MG63 (cell line): ENCODE results near the gene ZBTB3. TPM values are rescaled to one million over a fixed set of nuclear protein-coding genes. Genes with fewer than 3 reads are reported as not detected.
A peak's percentile ranks its signal among the peaks of the same experiment; 100 is the strongest.
"Not testable (repeated sequence)": the region's sequence is repeated elsewhere in the genome, so short reads cannot be mapped to it uniquely, and the experiment has no call there.

Source experiments
- DNase-seq: peaks from one replicate; pipeline ENCODE4 v3.0.0-alpha.2; 2020
- H3K27me3 ChIP-seq: fragments of 250-450 bp; sonication (Bioruptor Pico); 2 replicates; pipeline ENCODE4 v1.5.1; 2020; ENCODE audit warnings: mild to moderate bottlenecking, moderate library complexity
- H3K36me3 ChIP-seq: fragments of 250-450 bp; sonication (Bioruptor Pico); 2 replicates; pipeline ENCODE4 v1.5.1; 2020; ENCODE audit warnings: mild to moderate bottlenecking, moderate library complexity
- H3K4me3 ChIP-seq: fragments of 250-450 bp; sonication (Bioruptor Pico); 2 replicates; pipeline ENCODE4 v1.5.1; 2020; ENCODE audit warnings: mild to moderate bottlenecking, moderate library complexity
- H3K9me3 ChIP-seq: fragments of 250-450 bp; sonication (Bioruptor Pico); 2 replicates; pipeline ENCODE4 v1.5.1; 2020; ENCODE audit warnings: mild to moderate bottlenecking, moderate library complexity
- total RNA-seq: library from RNA; depleted of rRNA; stranded (reverse); fragments of >200 nt; shearing (Covaris generic); gene quantifications from 2 replicates; pipeline ENCODE4 v1.2.3, GENCODE V29; 2014; ENCODE audit warnings: low replicate concordance

Gene ZBTB3
- total RNA-seq, 1 experiment from 2014 or later: 19.1 TPM

- H3K27me3 ChIP-seq: no peaks in the 10 kb centered on the region
- H3K4me3 ChIP-seq: peak within 1 kb of the TSS; percentile 61
- H3K36me3 ChIP-seq: peaks cover 2% of the 10 kb centered on the region
- H3K9me3 ChIP-seq: no peaks in the 10 kb centered on the region
- DNase-seq: peak; percentile 98
These were observed 17.4 kb upstream of the ZBTB3 start, which contains the start of gene TAF6L for GRCh38 chr11:62771144-62772021. TAF6L (plus strand) TSS chr11:62771396; CDS start chr11:62775784, 4,388 bp downstream.

GRCh38 chr11:62770778-62771143 is 16.8 kb upstream of the ZBTB3 start:
- no peaks in the 10 kb centered on the region for H3K9me3 ChIP-seq
- H3K36me3 ChIP-seq: peaks cover 4% of the 10 kb centered on the region
- H3K4me3 ChIP-seq: peak overlapping the region; percentile 61
- peak; percentile 32 for DNase-seq
- H3K27me3 ChIP-seq: no peaks in the 10 kb centered on the region

GRCh38 chr11:62760867-62761227 is 6.9 kb upstream of the ZBTB3 start:
- Histone ChIP-seq H3K36me3 (peaks cover 15% of the 10 kb centered on the region), H3K4me3 (peak overlapping the region; percentile 95)
- H3K9me3 ChIP-seq, H3K27me3 ChIP-seq, DNase-seq: not testable (repeated sequence)

GRCh38 chr11:62757846-62758788 is 4.2 kb upstream of the ZBTB3 start:
- Histone ChIP-seq H3K27me3 (no peaks in the 10 kb centered on the region), H3K4me3 (no peak overlapping the region), H3K36me3 (peaks cover 4% of the 10 kb centered on the region; the same call in 1 of the 2 replicates), H3K9me3 (no peaks in the 10 kb centered on the region)
- no peak for DNase-seq

- no peak for DNase-seq
- Histone ChIP-seq H3K4me3 (no peak overlapping the region), H3K36me3 (peaks cover 6% of the 10 kb centered on the region; the same call in 1 of the 2 replicates), H3K27me3 (no peaks in the 10 kb centered on the region), H3K9me3 (no peaks in the 10 kb centered on the region)
These were observed 1.2 kb upstream of the ZBTB3 start for GRCh38 chr11:62755086-62755615.

- no peak for DNase-seq
- H3K9me3 ChIP-seq: no peaks in the 10 kb centered on the region
These were observed 795 bp downstream of the ZBTB3 start for GRCh38 chr11:62752994-62753735.

GRCh38 chr11:62752177-62752785 is 1.7 kb downstream of the ZBTB3 start:
- H3K9me3 ChIP-seq: no peaks in the 10 kb centered on the region
- H3K4me3 ChIP-seq: no peak overlapping the region
- H3K36me3 ChIP-seq: peaks cover 8% of the 10 kb centered on the region
- H3K27me3 ChIP-seq: no peaks in the 10 kb centered on the region
- no peak for DNase-seq

More at GRCh38 chr11:62752994-62753735, 795 bp downstream of the ZBTB3 start:
- no peaks in the 10 kb centered on the region for H3K27me3 ChIP-seq
- peak overlapping the region; percentile 85 for H3K4me3 ChIP-seq
- H3K36me3 ChIP-seq: peaks cover 8% of the 10 kb centered on the region

GRCh38 chr11:62749931-62750330 is 4.0 kb downstream of the ZBTB3 start:
- not testable (repeated sequence) for H3K27me3 ChIP-seq, H3K36me3 ChIP-seq, H3K4me3 ChIP-seq, H3K9me3 ChIP-seq, DNase-seq

- H3K4me3 ChIP-seq: no peak overlapping the region
- peaks cover 8% of the 10 kb centered on the region for H3K36me3 ChIP-seq
- no peaks in the 10 kb centered on the region for H3K9me3 ChIP-seq
- H3K27me3 ChIP-seq: no peaks in the 10 kb centered on the region
- DNase-seq: no peak
These were observed 6.3 kb downstream of the ZBTB3 start for GRCh38 chr11:62747475-62748160.

- H3K27me3 ChIP-seq: no peaks in the 10 kb centered on the region
- DNase-seq: no peak
- peaks cover 68% of the 10 kb centered on the region for H3K36me3 ChIP-seq
- H3K4me3 ChIP-seq: no peak overlapping the region
- no peaks in the 10 kb centered on the region for H3K9me3 ChIP-seq
These were observed 16.8 kb downstream of the ZBTB3 start for GRCh38 chr11:62737196-62737595.

GRCh38 chr11:62732830-62733229 is 21.1 kb downstream of the ZBTB3 start:
- Histone ChIP-seq H3K9me3 (no peaks in the 10 kb centered on the region), H3K27me3 (no peaks in the 10 kb centered on the region), H3K36me3 (peaks cover 60% of the 10 kb centered on the region), H3K4me3 (no peak overlapping the region)
- DNase-seq: no peak

GRCh38 chr11:62730076-62730475 is 23.9 kb downstream of the ZBTB3 start:
- not testable (repeated sequence) for H3K27me3 ChIP-seq, H3K9me3 ChIP-seq, DNase-seq
- Histone ChIP-seq H3K36me3 (peaks cover 55% of the 10 kb centered on the region), H3K4me3 (peak overlapping the region; percentile 82)

GRCh38 chr11:62728171-62728988 is 25.6 kb downstream of the ZBTB3 start, which contains the start of gene TTC9C:
TTC9C (plus strand) TSS chr11:62728486; CDS start chr11:62728849, 363 bp downstream.
- peak within 1 kb of the TSS; percentile 82 for H3K4me3 ChIP-seq
- no peaks in the 10 kb centered on the region for H3K9me3 ChIP-seq
- no peaks in the 10 kb centered on the region for H3K27me3 ChIP-seq
- DNase-seq: peak; percentile 86
- H3K36me3 ChIP-seq: peaks cover 61% of the 10 kb centered on the region

- no peaks in the 10 kb centered on the region for H3K27me3 ChIP-seq
- peaks cover 61% of the 10 kb centered on the region for H3K36me3 ChIP-seq
- peak; percentile 85 for DNase-seq
- no peaks in the 10 kb centered on the region for H3K9me3 ChIP-seq
- peak overlapping the region; percentile 82 for H3K4me3 ChIP-seq
These were observed 26.1 kb downstream of the ZBTB3 start for GRCh38 chr11:62727872-62728170.
